Hepatocyte (in vitro differentiated cells): Measurements from ENCODE around the gene EME1. TPM values are rescaled to one million over a fixed set of nuclear protein-coding genes. Genes with fewer than 3 reads are reported as not detected.
A peak's percentile ranks its signal among the peaks of the same experiment; 100 is the strongest.
"Not testable (repeated sequence)": the region's sequence is repeated elsewhere in the genome, so short reads cannot be mapped to it uniquely, and the experiment has no call there.

Experiments used
- DNase-seq: peaks from one replicate; pipeline ENCODE4 v3.0.0-alpha.2; 2016; ENCODE audit warnings: low spot score
- H2AFZ ChIP-seq: fragments of 200-600 bp; sonication (generic); 2 replicates; pipeline ENCODE4 v1.6.0; 2016; ENCODE audit warnings: antibody characterized with exemption, mild to moderate bottlenecking
- H3K27ac ChIP-seq: fragments of 200-600 bp; sonication (generic); 2 replicates; pipeline ENCODE4 v1.5.1; 2016; ENCODE audit warnings: mild to moderate bottlenecking
- H3K27me3 ChIP-seq: fragments of 200-600 bp; sonication (generic); 2 replicates; pipeline ENCODE4 v1.6.1; 2016
- H3K36me3 ChIP-seq: fragments of 200-600 bp; sonication (generic); replicated peaks from 2 replicates; pipeline ENCODE4 v1.5.1; 2016; ENCODE audit warnings: low read depth; ENCODE audit not compliant: insufficient read depth
- H3K4me1 ChIP-seq: fragments of 200-600 bp; sonication (generic); 2 replicates; pipeline ENCODE4 v1.5.1; 2016; ENCODE audit warnings: mild to moderate bottlenecking, moderate library complexity; ENCODE audit not compliant: insufficient read depth
- H3K4me2 ChIP-seq: fragments of 200-600 bp; sonication (generic); 2 replicates; pipeline ENCODE4 v1.6.0; 2016
- H3K4me3 ChIP-seq: fragments of 200-600 bp; sonication (generic); 2 replicates; pipeline ENCODE4 v1.5.1; 2016; ENCODE audit warnings: mild to moderate bottlenecking
- H3K79me2 ChIP-seq: fragments of 200-600 bp; sonication (generic); 2 replicates; pipeline ENCODE4 v1.6.0; 2017; ENCODE audit warnings: mild to moderate bottlenecking
- H3K9me2 ChIP-seq: fragments of 200-600 bp; sonication (generic); replicated peaks from 2 replicates; pipeline ENCODE4 v1.6.0; 2017; ENCODE audit warnings: mild to moderate bottlenecking; ENCODE audit not compliant: insufficient read depth
- H3K9me3 ChIP-seq: fragments of 200-600 bp; sonication (generic); 2 replicates; pipeline ENCODE4 v1.5.1; 2016; ENCODE audit warnings: low read depth, mild to moderate bottlenecking
- H4K20me1 ChIP-seq: fragments of 200-600 bp; sonication (generic); 2 replicates; pipeline ENCODE4 v1.6.0; 2016; ENCODE audit warnings: mild to moderate bottlenecking; ENCODE audit not compliant: insufficient read depth, poor library complexity, severe bottlenecking
- EZH2 ChIP-seq: fragments of 200-600 bp; sonication (generic); IDR thresholded peaks from 2 replicates; pipeline ENCODE4 v1.6.1; 2016; ENCODE audit warnings: antibody characterized with exemption, mild to moderate bottlenecking, borderline replicate concordance
- EZH2phosphoT487 ChIP-seq: fragments of 200-600 bp; sonication (generic); IDR thresholded peaks from one replicate; pipeline ENCODE4 v1.6.1; 2018; ENCODE audit warnings: antibody characterized with exemption, mild to moderate bottlenecking, low read depth, moderate library complexity; ENCODE audit not compliant: unreplicated experiment, severe bottlenecking
- WGBS: methylation state at CpG from one replicate; pipeline ENCODE4 v1.1.6; 2016; ENCODE audit warnings: low lambda C conversion rate; ENCODE audit errors: missing lambda C conversion rate; 5-methylcytosine and 5-hydroxymethylcytosine counted together
- polyA plus RNA-seq: library from polyadenylated mRNA; unstranded; fragments of >200 nt; fragmentation: Nextera tagmentation; extraction: Ambion mirVana; gene quantifications from 2 replicates; pipeline ENCODE4 v1.2.1, GENCODE V29; 2016
- total RNA-seq: library from RNA; depleted of rRNA; stranded (reverse); fragments of >200 nt; gene quantifications from 2 replicates; pipeline ENCODE4 v1.2.3, GENCODE V29; 2014
- TF ChIP-seq, protein P1 (sequence below): fragments of 200-600 bp; sonication (generic); IDR thresholded peaks from 2 replicates; pipeline ENCODE4 v1.5.1; 2016; ENCODE audit warnings: antibody characterized with exemption, mild to moderate bottlenecking; ENCODE audit not compliant: poor library complexity

Gene EME1
- total and polyA plus RNA-seq, 2 experiments from 2014 or later, result 2.1 to 5.1 TPM

DNA sequence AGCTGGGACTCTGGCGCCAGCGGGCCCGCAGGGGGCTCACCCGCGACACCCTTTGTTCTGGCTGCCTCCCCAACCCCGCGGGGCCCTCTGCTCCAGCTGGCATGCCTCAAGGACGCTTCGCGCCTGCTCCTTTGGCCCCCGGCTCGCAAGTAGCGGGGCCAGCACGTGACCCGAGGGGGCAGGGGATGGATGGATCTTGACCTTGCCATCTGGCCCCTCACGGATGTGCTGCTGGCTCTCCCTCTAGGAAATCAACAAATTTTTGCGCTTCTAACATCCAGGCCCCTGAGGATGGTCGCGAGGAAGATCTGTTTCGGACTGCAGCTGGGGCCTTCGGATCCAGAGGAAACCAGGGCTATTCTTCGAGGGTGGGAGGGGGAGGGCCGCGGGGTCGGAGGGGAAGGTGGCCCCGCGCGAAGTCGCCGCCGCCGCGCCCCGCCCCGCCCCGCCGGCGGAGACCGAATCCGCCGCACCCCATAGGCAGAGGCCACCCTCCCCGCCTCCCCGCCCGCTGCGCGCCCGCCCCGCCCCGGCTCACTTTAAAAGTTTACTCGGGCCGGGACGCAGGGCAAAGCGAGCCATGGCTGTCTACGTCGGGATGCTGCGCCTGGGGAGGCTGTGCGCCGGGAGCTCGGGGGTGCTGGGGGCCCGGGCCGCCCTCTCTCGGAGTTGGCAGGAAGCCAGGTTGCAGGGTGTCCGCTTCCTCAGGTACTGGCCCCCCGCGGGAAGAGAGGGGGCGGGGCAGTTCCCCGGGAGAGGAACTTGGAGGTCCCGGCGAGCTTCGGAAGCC is 52.8 kb downstream of the EME1 start, which contains the start of gene ACSF2:
Gene ACSF2 (plus strand): TSS at position 537 of the 790 bp plus-strand sequence. CDS start 44 bp downstream, at position 581.
- Histone ChIP-seq H2AFZ (peak within 1 kb of the TSS; percentile 79), H3K27ac (peak within 1 kb of the TSS; percentile 85), H3K4me2 (peak within 1 kb of the TSS; percentile 92), H3K9me3 (no peaks in the 10 kb centered on the region), H4K20me1 (no peaks in the 10 kb centered on the region), H3K79me2 (peaks cover 25% of the 10 kb centered on the region), H3K36me3 (no peaks in the 10 kb centered on the region), H3K4me1 (peaks cover 46% of the 10 kb centered on the region), H3K4me3 (peak within 1 kb of the TSS; percentile 73), H3K9me2 (no peaks in the 10 kb centered on the region), H3K27me3 (no peaks in the 10 kb centered on the region)
- no peak for TF ChIP-seq EZH2
- TF ChIP-seq EZH2phosphoT487, result no peak
- TF ChIP-seq, protein P1, sequence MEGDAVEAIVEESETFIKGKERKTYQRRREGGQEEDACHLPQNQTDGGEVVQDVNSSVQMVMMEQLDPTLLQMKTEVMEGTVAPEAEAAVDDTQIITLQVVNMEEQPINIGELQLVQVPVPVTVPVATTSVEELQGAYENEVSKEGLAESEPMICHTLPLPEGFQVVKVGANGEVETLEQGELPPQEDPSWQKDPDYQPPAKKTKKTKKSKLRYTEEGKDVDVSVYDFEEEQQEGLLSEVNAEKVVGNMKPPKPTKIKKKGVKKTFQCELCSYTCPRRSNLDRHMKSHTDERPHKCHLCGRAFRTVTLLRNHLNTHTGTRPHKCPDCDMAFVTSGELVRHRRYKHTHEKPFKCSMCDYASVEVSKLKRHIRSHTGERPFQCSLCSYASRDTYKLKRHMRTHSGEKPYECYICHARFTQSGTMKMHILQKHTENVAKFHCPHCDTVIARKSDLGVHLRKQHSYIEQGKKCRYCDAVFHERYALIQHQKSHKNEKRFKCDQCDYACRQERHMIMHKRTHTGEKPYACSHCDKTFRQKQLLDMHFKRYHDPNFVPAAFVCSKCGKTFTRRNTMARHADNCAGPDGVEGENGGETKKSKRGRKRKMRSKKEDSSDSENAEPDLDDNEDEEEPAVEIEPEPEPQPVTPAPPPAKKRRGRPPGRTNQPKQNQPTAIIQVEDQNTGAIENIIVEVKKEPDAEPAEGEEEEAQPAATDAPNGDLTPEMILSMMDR, result no peak
- whole genome bisulfite sequencing, result 5% methylated on average over 31 of the region's 70 CpGs
- peak; percentile 83 for DNase-seq

DNA sequence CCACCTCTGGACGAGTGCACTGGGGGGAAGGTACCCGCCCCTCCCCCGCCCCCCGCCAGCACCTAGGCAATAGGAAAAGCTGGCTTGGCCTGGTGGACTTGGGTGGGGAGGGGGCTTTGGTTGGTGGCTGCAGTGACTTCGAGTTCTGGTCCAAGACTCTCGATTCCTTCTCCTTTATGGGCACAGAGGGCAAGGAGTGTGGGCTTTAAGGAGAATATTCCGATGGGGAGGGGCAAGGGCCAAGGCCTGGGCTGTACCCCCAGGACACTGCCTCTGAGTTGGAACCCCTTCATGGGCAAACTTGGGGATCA is 53.4 kb downstream of the EME1 start:
- Histone ChIP-seq H3K27me3 (no peaks in the 10 kb centered on the region), H2AFZ (peak overlapping the region; percentile 79), H3K9me3 (no peaks in the 10 kb centered on the region), H3K36me3 (no peaks in the 10 kb centered on the region), H3K4me1 (peaks cover 46% of the 10 kb centered on the region), H4K20me1 (no peaks in the 10 kb centered on the region), H3K4me3 (peak overlapping the region; percentile 73), H3K4me2 (peak overlapping the region; percentile 92), H3K9me2 (no peaks in the 10 kb centered on the region), H3K79me2 (peaks cover 28% of the 10 kb centered on the region), H3K27ac (peak overlapping the region; percentile 85)
- TF ChIP-seq EZH2phosphoT487, result no peak
- TF ChIP-seq, protein P1, result no peak
- TF ChIP-seq EZH2, result no peak
- WGBS, result 10% methylated on average over 3 of the region's 7 CpGs
- no peak for DNase-seq

DNA sequence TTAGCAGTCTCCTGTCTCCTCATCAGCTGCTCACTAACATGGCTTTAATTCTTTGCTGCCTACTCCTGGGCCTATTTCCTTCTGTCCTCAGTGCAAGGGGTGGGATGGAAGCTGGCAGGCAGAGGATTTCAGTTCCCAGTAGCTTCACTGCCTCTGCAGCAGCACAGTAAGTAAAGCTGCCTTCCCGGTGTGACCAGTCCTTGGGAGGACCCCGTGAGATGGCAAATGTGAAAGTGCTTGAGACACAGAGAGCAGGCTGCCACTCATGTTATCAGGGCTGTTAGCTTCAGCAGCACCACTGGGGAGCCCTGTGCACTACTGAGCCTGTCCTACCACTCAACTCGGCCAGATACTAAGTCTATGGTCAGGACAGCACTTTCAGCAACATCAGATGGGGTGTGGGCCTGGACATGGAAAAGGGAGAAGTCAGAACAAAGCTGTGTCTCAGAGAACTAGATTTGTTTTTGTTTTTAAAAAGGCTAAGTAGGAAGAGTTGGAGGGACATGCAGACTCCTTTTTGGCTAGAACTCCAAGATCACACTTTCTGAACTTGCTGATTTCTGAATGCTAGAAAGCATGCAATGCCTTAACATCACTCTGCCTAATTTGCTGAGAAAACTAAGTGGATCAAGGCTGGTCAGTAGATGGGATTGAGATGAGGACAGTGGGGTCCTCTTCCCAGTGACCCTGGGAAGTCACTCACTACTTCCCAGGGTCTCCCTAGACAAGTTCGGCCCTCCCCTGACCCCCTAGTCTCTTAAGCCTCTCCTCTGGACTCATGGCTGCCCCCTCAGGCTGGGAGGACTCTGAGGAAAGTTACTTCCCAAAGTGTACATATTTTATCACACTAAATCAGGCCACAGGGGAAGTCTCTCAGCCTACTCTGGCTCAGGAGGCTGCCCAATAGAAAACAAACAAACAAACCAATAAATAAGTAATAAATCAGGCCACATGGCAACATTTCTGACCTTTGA is 54.1 kb downstream of the EME1 start:
- H3K27ac ChIP-seq, result peak overlapping the region; percentile 85
- no peaks in the 10 kb centered on the region for H3K9me2 ChIP-seq
- H3K79me2 ChIP-seq, result peaks cover 35% of the 10 kb centered on the region
- no peaks in the 10 kb centered on the region for H3K36me3 ChIP-seq
- DNase-seq, result peak; percentile 62
- TF ChIP-seq, protein P1, result peak; percentile 32
- TF ChIP-seq EZH2phosphoT487 (no peak), EZH2 (no peak)
- H3K4me1 ChIP-seq, result peaks cover 41% of the 10 kb centered on the region
- peak overlapping the region; percentile 79 for H2AFZ ChIP-seq
- H3K27me3 ChIP-seq, result no peaks in the 10 kb centered on the region
- H3K4me3 ChIP-seq, result peak overlapping the region; percentile 73
- H3K9me3 ChIP-seq, result no peaks in the 10 kb centered on the region
- no peaks in the 10 kb centered on the region for H4K20me1 ChIP-seq
- peak overlapping the region; percentile 92 for H3K4me2 ChIP-seq
- 18% methylated on average over 4 of the region's 4 CpGs for WGBS

DNA sequence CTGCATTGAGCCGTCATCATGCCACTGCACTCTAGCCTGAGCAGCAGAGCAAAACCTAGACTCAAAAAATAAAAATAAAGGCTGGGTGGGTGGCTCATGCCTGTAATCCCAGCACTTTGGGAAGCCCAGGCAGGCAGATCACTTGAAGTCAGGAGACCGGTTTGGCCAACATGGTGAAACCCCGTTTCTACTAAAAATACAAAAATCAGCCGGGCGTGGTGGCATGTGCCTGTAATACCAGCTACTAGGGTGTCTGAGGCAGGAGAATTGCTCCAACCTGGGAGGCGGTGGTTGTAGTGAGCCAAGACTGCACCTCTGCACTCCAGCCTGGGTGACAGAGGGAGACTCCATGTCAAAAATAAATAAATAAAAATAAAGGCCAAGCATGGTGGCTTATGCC is 55.1 kb downstream of the EME1 start:
- H3K4me2 ChIP-seq, result peak overlapping the region; percentile 92
- not testable (repeated sequence) for H3K36me3 ChIP-seq, H2AFZ ChIP-seq, H3K9me3 ChIP-seq, H4K20me1 ChIP-seq, H3K27me3 ChIP-seq, DNase-seq, H3K4me3 ChIP-seq, H3K9me2 ChIP-seq
- H3K27ac ChIP-seq, result peak overlapping the region; percentile 85
- H3K79me2 ChIP-seq, result peaks cover 39% of the 10 kb centered on the region
- H3K4me1 ChIP-seq, result peaks cover 41% of the 10 kb centered on the region
- 78% methylated on average over 6 of the region's 6 CpGs for WGBS
